Mesenchymal stem cell (in vitro differentiated cells and primary cell): ENCODE measurements around the gene FOXD4.
"Not testable (repeated sequence)": the region's sequence is repeated elsewhere in the genome, so short reads cannot be mapped to it uniquely, and the experiment has no call there.

Source experiments
- DNase-seq: peaks from one replicate; pipeline ENCODE4 v3.0.0-alpha.2; 2013
- H2AFZ ChIP-seq: one replicate; pipeline ENCODE4 v1.6.1; 2013; ENCODE audit warnings: low read depth, mild to moderate bottlenecking, control low read depth, inconsistent platforms, low read length, moderate library complexity
- H2AK5ac ChIP-seq: 2 replicates; pipeline ENCODE4 v1.6.1; 2013; ENCODE audit warnings: low read length, moderate library complexity, mild to moderate bottlenecking, inconsistent platforms; ENCODE audit not compliant: severe bottlenecking
- H2BK120ac ChIP-seq: one replicate; pipeline ENCODE4 v1.6.1; 2013; ENCODE audit warnings: low read depth, mild to moderate bottlenecking, inconsistent platforms, low read length, moderate library complexity
- H2BK12ac ChIP-seq, 2 experiments: one replicate each; pipeline ENCODE4 v1.6.1; 2013; ENCODE audit warnings: inconsistent platforms in 2 of 2, low read length in 2 of 2, mild to moderate bottlenecking in 2 of 2, moderate library complexity in 2 of 2, control low read depth in 1 of 2
- H2BK15ac ChIP-seq: one replicate; pipeline ENCODE4 v1.6.1; 2013; ENCODE audit warnings: mild to moderate bottlenecking, low read depth, inconsistent platforms; ENCODE audit not compliant: poor library complexity, severe bottlenecking
- H2BK5ac ChIP-seq: 2 replicates; pipeline ENCODE4 v1.6.1; 2013; ENCODE audit warnings: low read depth, mild to moderate bottlenecking, low read length, control low read depth, inconsistent platforms; ENCODE audit not compliant: poor library complexity, severe bottlenecking
- H3K14ac ChIP-seq, 2 experiments: one replicate each; pipeline ENCODE4 v1.6.1; 2013; ENCODE audit warnings: inconsistent platforms in 2 of 2, low read length in 2 of 2, control low read depth in 1 of 2, mild to moderate bottlenecking in 1 of 2, moderate library complexity in 1 of 2
- H3K18ac ChIP-seq, 2 experiments: one replicate each; pipeline ENCODE4 v1.6.1; 2013; ENCODE audit warnings: inconsistent platforms in 2 of 2, low read length in 2 of 2, control low read depth in 1 of 2, low read depth in 1 of 2, mild to moderate bottlenecking in 1 of 2
- H3K23ac ChIP-seq, 2 experiments: one replicate each; pipeline ENCODE4 v1.6.1; 2013; ENCODE audit warnings: inconsistent platforms in 2 of 2, low read length in 2 of 2, mild to moderate bottlenecking in 2 of 2, moderate library complexity in 2 of 2, control low read depth in 1 of 2
- H3K27ac ChIP-seq: 2 replicates; pipeline ENCODE4 v1.5.1; 2013; ENCODE audit warnings: mild to moderate bottlenecking, moderate library complexity, low read length, control low read depth, inconsistent platforms; ENCODE audit not compliant: poor library complexity, severe bottlenecking
- H3K27me3 ChIP-seq, 2 experiments: 2 replicates each; pipeline versions ENCODE4 v1.6.1 to v1.7.0; 2013; ENCODE audit warnings: low read length in 2 of 2, mild to moderate bottlenecking in 2 of 2, moderate library complexity in 2 of 2, control low read depth in 1 of 2, inconsistent platforms in 1 of 2; ENCODE audit not compliant: control insufficient read depth in 1 of 2, insufficient read depth in 1 of 2
- H3K36me3 ChIP-seq, 2 experiments: 2 replicates each; pipeline versions ENCODE4 v1.6.1 to v1.7.0; 2013; ENCODE audit warnings: low read length in 2 of 2, control low read depth in 1 of 2, inconsistent platforms in 1 of 2, low read depth in 1 of 2, mild to moderate bottlenecking in 1 of 2; ENCODE audit not compliant: insufficient read depth in 2 of 2, control insufficient read depth in 1 of 2
- H3K4ac ChIP-seq, 2 experiments: one replicate each; pipeline ENCODE4 v1.6.1; 2013; ENCODE audit warnings: inconsistent platforms in 2 of 2, low read length in 2 of 2, mild to moderate bottlenecking in 2 of 2, moderate library complexity in 2 of 2, control low read depth in 1 of 2, low read depth in 1 of 2
- H3K4me1 ChIP-seq: 2 replicates; pipeline ENCODE4 v1.6.1; 2013; ENCODE audit warnings: low read depth, low read length, control low read depth; ENCODE audit not compliant: control insufficient read depth, insufficient read depth
- H3K4me2 ChIP-seq: 2 replicates; pipeline ENCODE4 v1.6.1; 2013; ENCODE audit warnings: low read length, mild to moderate bottlenecking, inconsistent platforms; ENCODE audit not compliant: poor library complexity, severe bottlenecking
- H3K4me3 ChIP-seq, 2 experiments: 2 replicates each; pipeline versions ENCODE4 v1.5.1 to v1.7.0; 2013; ENCODE audit warnings: low read length in 2 of 2, mild to moderate bottlenecking in 2 of 2, control low read depth in 1 of 2, low read depth in 1 of 2; ENCODE audit not compliant: insufficient read depth in 1 of 2
- H3K79me1 ChIP-seq: replicated peaks from 2 replicates; pipeline ENCODE4 v1.6.1; 2013; ENCODE audit warnings: mild to moderate bottlenecking, control low read depth, low read length, inconsistent platforms; ENCODE audit not compliant: poor library complexity, severe bottlenecking
- H3K9ac ChIP-seq: 2 replicates; pipeline ENCODE4 v1.7.0; 2013; ENCODE audit warnings: mild to moderate bottlenecking, low read length, moderate library complexity
- H3K9me3 ChIP-seq: 2 replicates; pipeline ENCODE4 v1.7.0; 2013; ENCODE audit warnings: mild to moderate bottlenecking, low read length; ENCODE audit not compliant: control insufficient read depth
- H4K8ac ChIP-seq: one replicate; pipeline ENCODE4 v1.6.1; 2013; ENCODE audit warnings: inconsistent platforms, mild to moderate bottlenecking, low read length, moderate library complexity
- H4K91ac ChIP-seq: one replicate; pipeline ENCODE4 v1.6.1; 2013; ENCODE audit warnings: mild to moderate bottlenecking, low read length, inconsistent platforms
- WGBS: methylation state at CpG from one replicate; pipeline ENCODE4 v1.1.7; 2013; ENCODE audit warnings: mixed read lengths; 5-methylcytosine and 5-hydroxymethylcytosine counted together

FOXD4 gene

GRCh38 chr9:117144-117994, 848 bp downstream of the FOXD4 start:
- Histone ChIP-seq H3K4me1 (peaks cover 19% of the 10 kb centered on the region), H3K27me3 (peaks cover 31 to 37% of the 10 kb centered on the region in 2 experiments), H3K4me2 (peak overlapping the region; percentile 22)
- not testable (repeated sequence) for H3K36me3 ChIP-seq, H2BK5ac ChIP-seq, H2BK12ac ChIP-seq, H4K91ac ChIP-seq, DNase-seq, H2BK15ac ChIP-seq, H2BK120ac ChIP-seq, H2AFZ ChIP-seq, H3K9me3 ChIP-seq, H3K4me3 ChIP-seq, H3K4ac ChIP-seq, H3K14ac ChIP-seq, H3K18ac ChIP-seq, H4K8ac ChIP-seq, H2AK5ac ChIP-seq, H3K9ac ChIP-seq, H3K27ac ChIP-seq, H3K23ac ChIP-seq, H3K79me1 ChIP-seq
- 3% methylated on average over 14 of the region's 71 CpGs for WGBS

GRCh38 chr9:116239-117077, 1.8 kb downstream of the FOXD4 start:
- peaks cover 31 to 39% of the 10 kb centered on the region in 2 experiments for H3K27me3 ChIP-seq
- H4K91ac ChIP-seq, H3K18ac ChIP-seq, H3K36me3 ChIP-seq, H3K9ac ChIP-seq, H4K8ac ChIP-seq, H3K4ac ChIP-seq, H3K9me3 ChIP-seq, H3K79me1 ChIP-seq, H2AK5ac ChIP-seq, H3K23ac ChIP-seq, H2BK5ac ChIP-seq, H3K4me3 ChIP-seq, DNase-seq, H3K4me2 ChIP-seq, H2AFZ ChIP-seq, H2BK15ac ChIP-seq, H3K14ac ChIP-seq, H2BK120ac ChIP-seq, H3K27ac ChIP-seq, H2BK12ac ChIP-seq: not testable (repeated sequence)
- H3K4me1 ChIP-seq: peaks cover 19% of the 10 kb centered on the region
- WGBS: 3% methylated on average over 22 of the region's 41 CpGs

DNA sequence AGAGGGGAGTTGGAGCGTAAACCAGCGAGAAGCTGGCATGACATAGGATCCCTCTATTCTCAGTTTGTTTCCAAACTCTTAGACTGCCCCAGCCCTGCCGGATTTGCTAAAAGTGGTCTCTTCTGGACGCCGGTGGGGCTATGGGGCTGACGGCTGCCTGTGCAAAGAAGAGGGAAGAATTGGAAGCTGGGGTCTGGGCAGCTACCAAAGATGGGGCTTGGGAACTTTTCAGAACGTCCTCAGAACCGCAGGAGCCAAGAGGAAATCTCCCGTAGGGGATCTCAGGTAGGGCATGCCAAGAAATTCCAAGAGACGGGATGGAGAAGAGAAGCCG, 3.1 kb downstream of the FOXD4 start:
- not testable (repeated sequence) for H2AK5ac ChIP-seq, H3K36me3 ChIP-seq, H3K4ac ChIP-seq, H2BK15ac ChIP-seq, H3K18ac ChIP-seq, H2BK120ac ChIP-seq, H4K91ac ChIP-seq, H2BK12ac ChIP-seq, H3K14ac ChIP-seq, H3K27ac ChIP-seq, H3K9ac ChIP-seq, H3K9me3 ChIP-seq, DNase-seq, H3K79me1 ChIP-seq, H4K8ac ChIP-seq, H2BK5ac ChIP-seq, H2AFZ ChIP-seq
- Histone ChIP-seq H3K23ac (peak overlapping the region in 1 of 2 experiments; percentile 78), H3K4me2 (peak overlapping the region; percentile 16), H3K4me3 (peak overlapping the region in 1 of 2 experiments; percentile 66), H3K27me3 (peaks cover 31 to 39% of the 10 kb centered on the region in 2 experiments), H3K4me1 (peaks cover 19% of the 10 kb centered on the region)
- WGBS: 2% methylated on average over 6 of the region's 11 CpGs
